Adrenal gland (tissue), 12 donors: ENCODE results near the gene FXYD7. TPM values are rescaled to one million over a fixed set of nuclear protein-coding genes. Genes with fewer than 3 reads are reported as not detected.

ENCODE experiments used
- DNase-seq, 7 donors: peaks; one replicate each; pipeline ENCODE4 v3.0.0-alpha.2; 2019 to 2020
- H3K27ac ChIP-seq, 5 donors: fragments of 200-600 bp; sonication (generic) in 4 of 5; 1 replicate in 3 of 5; 2 replicates in 2 of 5; pipeline versions ENCODE4 v1.5.1 to v1.8.0; 2016 to 2020; ENCODE audit warnings: mild to moderate bottlenecking in 1 of 5
- H3K27me3 ChIP-seq: fragments of 200-600 bp; 2 replicates; pipeline ENCODE4 v1.8.0; 2021
- H3K36me3 ChIP-seq, 2 donors: fragments of 200-600 bp; replicated peaks in 1 of 2; 1 replicate in 1 of 2; 2 replicates in 1 of 2; pipeline versions ENCODE4 v1.5.1 to v1.8.0; 2018 to 2022
- H3K4me1 ChIP-seq, 2 donors: fragments of 200-600 bp; replicated peaks in 1 of 2; 1 replicate in 1 of 2; 2 replicates in 1 of 2; pipeline versions ENCODE4 v1.5.1 to v1.8.0; 2018 to 2021
- H3K4me3 ChIP-seq, 4 donors: fragments of 200-600 bp; sonication (generic) in 3 of 4; one replicate each; pipeline ENCODE4 v1.5.1; 2016 to 2018
- H3K9me3 ChIP-seq, 3 donors: fragments of 200-600 bp; sonication (generic) in 1 of 3; replicated peaks in 1 of 3; 1 replicate in 2 of 3; 2 replicates in 1 of 3; pipeline versions ENCODE4 v1.5.1 to v1.8.0; 2016 to 2021
- CTCF ChIP-seq, 6 experiments: fragments of 450-650 bp in 4 of 6; fragments of 200-600 bp in 2 of 6; sonication (generic) in 1 of 6; IDR thresholded peaks; 1 replicate in 5 of 6; 2 replicates in 1 of 6; pipeline versions ENCODE4 v1.5.1 to v1.8.0; 2016 to 2021; ENCODE audit warnings: antibody characterized with exemption in 6 of 6, mild to moderate bottlenecking in 2 of 6, moderate library complexity in 1 of 6
- POLR2A ChIP-seq, 2 donors: fragments of 450-650 bp; IDR thresholded peaks; one replicate each; pipeline ENCODE4 v1.6.1; 2017; ENCODE audit warnings: antibody characterized with exemption in 2 of 2, mild to moderate bottlenecking in 2 of 2, moderate library complexity in 1 of 2
- WGBS, 4 donors: extraction: QIAGEN DNeasy Blood & Tissue Kit in 2 of 4; methylation state at CpG; one replicate each; pipeline versions ENCODE4 v1.1.5 to v1.1.7; 2013 to 2017; 5-methylcytosine and 5-hydroxymethylcytosine counted together
- intact Hi-C, 2 donors: fragments of 100-400 bp; cut with DNase I; formaldehyde crosslinking; loops; one replicate each; pipeline versions ENCODE4 v1.14.1 to v1.15.0; 2022 to 2023
- polyA plus RNA-seq, 3 donors: library from polyadenylated mRNA; stranded (reverse); fragments of 200-250 nt in 2 of 3; fragments of 350-450 nt in 1 of 3; fragmentation: Illumina TruSeq in 1 of 3; extraction: RNeasy Lipid Tissue Mini Kit (QIAGEN cat#74804) in 1 of 3; gene quantifications; one replicate each; pipeline ENCODE4 v1.2.3, GENCODE V29; 2013 to 2014
- total RNA-seq, 9 donors: library from RNA; depleted of rRNA in 4 of 9; stranded (reverse); fragments of >200 nt in 4 of 9; fragments of 120-200 nt in 1 of 9; fragmentation: NEBNext Ultra II Directional in 1 of 9; extraction: Animal tissue kit (Norgen Biotek cat#: 25700) in 1 of 9; gene quantifications; one replicate each; pipeline versions ENCODE4 v1.1.0 to v1.2.4, GENCODE V29; 2013 to 2023
- donor health status: healthy with polysubstance abuse.
- donor health status: Bipolar disorder and iron deficiency.
- donor health status: DM: yes; HTN: yes; CAD: no.
- donor health status: DM: no; HTN: no; CAD: no.
- donor health status: DM: no; HTN: no; CAD: no.
- donor health status: DM: yes; HTN: yes; CAD: no.

Gene FXYD7
- total and polyA plus RNA-seq, 12 donors: 0.39 to 0.67 (median 0.64) TPM; not detected in 9

- H3K4me1 ChIP-seq: peaks cover 0 to 25% of the 10 kb centered on the region in 2 donors
- H3K9me3 ChIP-seq: no peaks in the 10 kb centered on the region
- no peaks in the 10 kb centered on the region for H3K27me3 ChIP-seq
- H3K4me3 ChIP-seq: peak overlapping the region in 2 of 4 donors; percentile 35 to 60
- intact Hi-C loops: no loop called here
- peak; percentile 95 to 96 (median 95) for DNase-seq
- TF ChIP-seq POLR2A (IDR thresholded peaks at IDR 0.05) (peak; percentile 53 to 57), CTCF (IDR thresholded peaks at IDR 0.05) (no peak)
- no peaks in the 10 kb centered on the region for H3K36me3 ChIP-seq
- peak overlapping the region in 4 of 5 donors; percentile 18 to 74 (median 56) for H3K27ac ChIP-seq
- 7 to 18% (median 11%) methylated on average over 13 to 42 of the region's 42 CpGs for WGBS, 4 donors
Measured at GRCh38 chr19:35124098-35125060, 18.7 kb upstream of the FXYD7 start.

GRCh38 chr19:35125270-35125717, 17.8 kb upstream of the FXYD7 start:
- no peaks in the 10 kb centered on the region for H3K27me3 ChIP-seq
- intact Hi-C loops: no loop called here
- 87 to 92% (median 90%) methylated on average over 5 to 19 of the region's 19 CpGs for WGBS, 4 donors
- H3K4me3 ChIP-seq: no peak overlapping the region
- no peak for TF ChIP-seq CTCF (IDR thresholded peaks at IDR 0.05)
- no peak for TF ChIP-seq POLR2A (IDR thresholded peaks at IDR 0.05)
- H3K4me1 ChIP-seq: peaks cover 0 to 17% of the 10 kb centered on the region in 2 donors
- H3K9me3 ChIP-seq: no peaks in the 10 kb centered on the region
- no peaks in the 10 kb centered on the region for H3K36me3 ChIP-seq
- peak overlapping the region in 1 of 5 donors; percentile 3 for H3K27ac ChIP-seq
- no peak for DNase-seq

GRCh38 chr19:35125749-35126623, 17.1 kb upstream of the FXYD7 start:
- TF ChIP-seq POLR2A (IDR thresholded peaks at IDR 0.05) (no peak), CTCF (IDR thresholded peaks at IDR 0.05) (no peak)
- intact Hi-C loops: no loop called here
- peak overlapping the region in 1 of 5 donors; percentile 5 for H3K27ac ChIP-seq
- DNase-seq: no peak
- no peaks in the 10 kb centered on the region for H3K36me3 ChIP-seq
- H3K9me3 ChIP-seq: no peaks in the 10 kb centered on the region
- 75 to 89% (median 83%) methylated on average over 3 to 35 of the region's 35 CpGs for WGBS, 4 donors
- peaks cover 0 to 16% of the 10 kb centered on the region in 2 donors for H3K4me1 ChIP-seq
- H3K4me3 ChIP-seq: no peak overlapping the region
- no peaks in the 10 kb centered on the region for H3K27me3 ChIP-seq

- Histone ChIP-seq H3K4me3 (no peak overlapping the region), H3K27ac (peak overlapping the region in 1 of 5 donors; percentile 5), H3K36me3 (no peaks in the 10 kb centered on the region), H3K4me1 (peaks cover 0 to 16% of the 10 kb centered on the region in 2 donors), H3K27me3 (no peaks in the 10 kb centered on the region), H3K9me3 (no peaks in the 10 kb centered on the region)
- 56 to 61% (median 59%) methylated on average over 8 to 20 of the region's 20 CpGs for WGBS, 4 donors
- intact Hi-C loops: no loop called here
- DNase-seq: no peak
- TF ChIP-seq POLR2A (IDR thresholded peaks at IDR 0.05) (no peak), CTCF (IDR thresholded peaks at IDR 0.05) (no peak)
Measured at GRCh38 chr19:35126624-35126959, 16.5 kb upstream of the FXYD7 start.
